ENCODE data around the gene THSD7A.

Gene THSD7A

GRCh38 chr7:11757153-11757552 is 74.8 kb downstream of the THSD7A start:
- H3K4me2 ChIP-seq (ENCODE audit: low read length), result no peak overlapping the region
- H3K36me3 ChIP-seq (ENCODE audit: control insufficient read depth, insufficient read depth, low read length), result no peaks in the 10 kb centered on the region
- TF ChIP-seq CTCF (IDR thresholded peaks at IDR 0.05), result no peak
- H3K9ac ChIP-seq, result no peak overlapping the region
- no peak overlapping the region for H3K4me3 ChIP-seq (ENCODE audit: low read depth, low read length)
- H3K27ac ChIP-seq, result no peak overlapping the region
- peaks cover 14% of the 10 kb centered on the region for H3K4me1 ChIP-seq
- H3K27me3 ChIP-seq (ENCODE audit: control insufficient read depth, insufficient read depth, low read length), result no peaks in the 10 kb centered on the region
- H3K9me3 ChIP-seq (ENCODE audit: control insufficient read depth, low read length), result no peaks in the 10 kb centered on the region
- H2AFZ ChIP-seq, result peak overlapping the region; percentile 47
- H3K79me2 ChIP-seq, result no peaks in the 10 kb centered on the region

- no peak overlapping the region for H3K27ac ChIP-seq
- H3K9ac ChIP-seq, result no peak overlapping the region
- H3K4me1 ChIP-seq, result peaks cover 14% of the 10 kb centered on the region
- H2AFZ ChIP-seq, result no peak overlapping the region
- no peaks in the 10 kb centered on the region for H3K79me2 ChIP-seq
- H3K9me3 ChIP-seq (ENCODE audit: control insufficient read depth, low read length), result no peaks in the 10 kb centered on the region
- no peak overlapping the region for H3K4me2 ChIP-seq (ENCODE audit: low read length)
- no peak for TF ChIP-seq CTCF (IDR thresholded peaks at IDR 0.05)
- H3K36me3 ChIP-seq (ENCODE audit: control insufficient read depth, insufficient read depth, low read length), result no peaks in the 10 kb centered on the region
- H3K4me3 ChIP-seq (ENCODE audit: low read depth, low read length), result no peak overlapping the region
- H3K27me3 ChIP-seq (ENCODE audit: control insufficient read depth, insufficient read depth, low read length), result no peaks in the 10 kb centered on the region
Measured at GRCh38 chr7:11754933-11755332, 77.1 kb downstream of the THSD7A start.

- Histone ChIP-seq H3K27ac (no peak overlapping the region), H3K27me3 (ENCODE audit: control insufficient read depth, insufficient read depth, low read length) (no peaks in the 10 kb centered on the region), H3K9ac (no peak overlapping the region), H3K9me3 (ENCODE audit: control insufficient read depth, low read length) (no peaks in the 10 kb centered on the region), H3K79me2 (peaks cover 2% of the 10 kb centered on the region), H2AFZ (no peak overlapping the region), H3K36me3 (ENCODE audit: control insufficient read depth, insufficient read depth, low read length) (no peaks in the 10 kb centered on the region), H3K4me3 (ENCODE audit: low read depth, low read length) (no peak overlapping the region), H3K4me1 (peaks cover 15% of the 10 kb centered on the region), H3K4me2 (ENCODE audit: low read length) (no peak overlapping the region)
- TF ChIP-seq CTCF (IDR thresholded peaks at IDR 0.05), result no peak
Measured at GRCh38 chr7:11754123-11754522, 77.9 kb downstream of the THSD7A start.

- Histone ChIP-seq H2AFZ (no peak overlapping the region), H3K4me2 (ENCODE audit: low read length) (no peak overlapping the region), H3K4me1 (peaks cover 18% of the 10 kb centered on the region), H3K9me3 (ENCODE audit: control insufficient read depth, low read length) (no peaks in the 10 kb centered on the region), H3K27ac (no peak overlapping the region), H3K9ac (no peak overlapping the region), H3K79me2 (peaks cover 3% of the 10 kb centered on the region), H3K4me3 (ENCODE audit: low read depth, low read length) (no peak overlapping the region), H3K27me3 (ENCODE audit: control insufficient read depth, insufficient read depth, low read length) (no peaks in the 10 kb centered on the region), H3K36me3 (ENCODE audit: control insufficient read depth, insufficient read depth, low read length) (no peaks in the 10 kb centered on the region)
- no peak for TF ChIP-seq CTCF (IDR thresholded peaks at IDR 0.05)
Measured at GRCh38 chr7:11753433-11753832, 78.6 kb downstream of the THSD7A start.

GRCh38 chr7:11751807-11752389 is 80.1 kb downstream of the THSD7A start:
- Histone ChIP-seq H3K4me2 (ENCODE audit: low read length) (no peak overlapping the region), H2AFZ (peak overlapping the region; percentile 18), H3K9ac (no peak overlapping the region), H3K4me3 (ENCODE audit: low read depth, low read length) (no peak overlapping the region), H3K4me1 (peaks cover 12% of the 10 kb centered on the region), H3K27me3 (ENCODE audit: control insufficient read depth, insufficient read depth, low read length) (no peaks in the 10 kb centered on the region), H3K9me3 (ENCODE audit: control insufficient read depth, low read length) (no peaks in the 10 kb centered on the region), H3K27ac (no peak overlapping the region), H3K79me2 (peaks cover 3% of the 10 kb centered on the region), H3K36me3 (ENCODE audit: control insufficient read depth, insufficient read depth, low read length) (no peaks in the 10 kb centered on the region)
- no peak for TF ChIP-seq CTCF (IDR thresholded peaks at IDR 0.05)

Measured in parathyroid adenoma (tissue), 2 donors.